HG03354 (cell line): ENCODE results near the gene CNNM3.

ENCODE experiments used
- ATAC-seq: cut with Tn5 transposase; IDR thresholded peaks from one replicate; pipeline ENCODE4 v1.9.1; 2021; ENCODE audit warnings: mild to moderate bottlenecking; ENCODE audit not compliant: unreplicated experiment, poor library complexity, severe bottlenecking

CNNM3 gene

DNA sequence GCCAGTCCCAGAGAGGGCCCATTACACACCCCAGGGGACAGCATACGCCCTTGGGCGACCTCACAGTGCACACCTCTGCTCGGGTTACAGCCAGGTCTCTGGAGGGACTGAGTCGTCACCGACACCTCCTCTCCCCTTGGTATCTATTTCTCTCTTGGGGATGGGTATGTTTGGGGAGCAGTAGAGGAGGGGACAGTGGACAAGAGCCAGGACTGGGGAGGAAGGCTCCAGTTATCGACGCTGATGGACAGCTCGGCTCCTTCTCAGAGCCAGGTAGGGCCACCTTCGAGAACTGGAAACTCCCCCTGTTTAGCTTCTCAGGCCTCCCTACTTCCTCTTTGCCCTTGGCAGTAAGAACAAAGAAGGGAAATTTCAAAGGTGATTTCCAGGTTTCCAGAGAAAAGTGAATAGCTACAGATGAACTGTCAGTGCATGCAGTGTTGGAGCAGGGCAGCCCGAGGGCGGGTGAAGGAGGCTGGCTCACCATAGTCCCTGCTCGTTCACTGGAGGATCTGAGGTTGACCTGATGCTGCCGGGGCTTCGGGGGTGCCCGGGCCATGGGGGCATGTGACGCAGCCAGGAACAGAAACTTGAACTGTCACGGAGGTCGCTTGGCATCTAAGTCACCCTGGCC is 58.2 kb downstream of the CNNM3 start:
- peak; percentile 52 for ATAC-seq

DNA sequence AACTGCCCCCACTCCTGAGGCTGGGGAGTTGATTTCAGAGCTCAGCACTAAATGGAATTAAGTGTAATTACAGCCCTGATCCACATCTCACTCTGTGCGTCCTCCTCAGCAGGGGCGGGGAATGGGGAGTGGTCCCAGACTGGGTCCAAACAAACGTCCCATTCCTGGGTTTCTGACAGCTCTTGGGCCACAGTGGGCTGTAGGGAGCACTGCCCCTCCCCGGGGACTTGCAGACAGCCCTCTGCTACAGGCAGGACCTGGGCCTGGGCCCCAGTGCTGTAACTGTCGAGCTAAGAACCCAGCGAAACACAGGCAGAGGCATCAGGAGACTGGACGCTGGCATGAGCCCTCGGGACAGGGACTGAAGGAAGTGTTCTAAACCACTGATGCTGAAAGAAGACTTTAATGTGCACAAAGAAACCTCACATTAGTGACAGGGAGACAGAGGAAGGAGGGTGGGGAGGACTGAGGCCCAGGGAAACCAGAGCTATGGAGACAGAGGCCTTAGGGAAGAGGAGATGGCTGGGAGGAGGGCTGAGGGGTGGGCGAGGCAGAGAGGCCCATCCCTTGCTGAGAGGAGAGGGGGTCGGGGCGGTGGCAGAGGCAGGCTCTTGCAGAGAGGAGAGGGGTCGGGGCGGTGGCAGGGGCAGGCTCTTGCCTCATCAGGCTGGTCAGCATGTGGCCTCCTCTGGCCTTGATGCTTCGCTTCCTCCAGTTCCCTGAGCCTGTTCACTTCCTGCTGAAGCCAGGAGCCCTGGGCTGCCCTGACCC is 59.6 kb downstream of the CNNM3 start:
- ATAC-seq, result no peak

DNA sequence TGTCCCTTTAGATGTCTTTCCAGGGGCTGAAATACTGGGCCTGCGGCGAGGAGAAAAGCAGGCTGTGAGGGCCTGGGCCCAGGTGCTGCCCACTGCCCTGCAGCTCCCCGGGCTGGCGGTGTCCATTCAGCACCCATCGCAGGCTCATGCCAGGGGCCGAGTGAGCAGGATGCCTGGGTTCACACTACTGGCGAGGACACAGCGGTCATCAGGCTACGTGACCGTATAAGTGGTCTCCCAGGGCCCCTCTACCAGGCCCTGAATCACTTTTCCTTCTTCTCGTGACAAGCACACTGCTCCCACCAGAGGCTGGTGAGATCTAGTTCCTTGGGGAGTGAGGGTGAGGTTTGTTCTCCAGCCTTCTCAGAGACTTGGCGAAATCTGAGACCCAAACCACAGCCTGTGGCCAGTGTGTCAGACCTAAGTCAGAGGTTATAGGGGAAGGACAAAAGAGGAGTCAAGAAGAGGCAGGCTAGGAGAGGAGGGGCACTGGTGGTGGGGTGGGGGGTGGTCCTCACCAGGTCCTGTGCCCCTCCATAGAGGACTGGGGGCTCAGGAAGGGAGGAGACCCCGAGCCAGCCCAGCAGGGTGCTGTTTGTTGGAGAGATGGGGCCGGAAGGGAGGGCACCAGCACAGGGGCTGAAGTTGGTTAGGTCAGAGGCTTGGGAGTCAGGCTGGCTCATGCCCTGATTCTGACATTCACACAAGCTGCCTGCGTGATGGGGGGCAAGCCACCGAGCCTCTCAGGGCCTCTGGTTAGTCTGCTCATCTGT is 60.4 kb downstream of the CNNM3 start:
- no peak for ATAC-seq

DNA sequence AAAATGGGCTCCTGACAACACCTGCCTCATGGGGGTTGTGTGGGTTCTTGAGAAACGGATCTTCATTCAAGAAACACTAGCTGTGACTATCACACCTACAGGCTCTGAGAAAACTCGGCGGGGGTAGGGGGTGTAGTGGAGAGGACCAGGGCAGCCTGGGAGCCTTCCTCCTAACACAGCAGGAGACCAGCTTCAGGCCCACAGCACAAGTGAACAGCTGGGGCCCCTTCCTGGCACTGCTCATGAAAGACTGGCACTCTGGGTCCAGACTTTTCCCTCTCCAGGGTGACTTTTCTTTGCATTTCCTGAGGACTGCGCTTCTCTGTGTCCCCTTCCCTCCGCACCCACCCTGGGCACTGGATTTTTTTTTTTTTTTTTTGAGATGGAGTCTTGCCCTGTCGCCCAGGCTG is 61.0 kb downstream of the CNNM3 start:
- no peak for ATAC-seq

DNA sequence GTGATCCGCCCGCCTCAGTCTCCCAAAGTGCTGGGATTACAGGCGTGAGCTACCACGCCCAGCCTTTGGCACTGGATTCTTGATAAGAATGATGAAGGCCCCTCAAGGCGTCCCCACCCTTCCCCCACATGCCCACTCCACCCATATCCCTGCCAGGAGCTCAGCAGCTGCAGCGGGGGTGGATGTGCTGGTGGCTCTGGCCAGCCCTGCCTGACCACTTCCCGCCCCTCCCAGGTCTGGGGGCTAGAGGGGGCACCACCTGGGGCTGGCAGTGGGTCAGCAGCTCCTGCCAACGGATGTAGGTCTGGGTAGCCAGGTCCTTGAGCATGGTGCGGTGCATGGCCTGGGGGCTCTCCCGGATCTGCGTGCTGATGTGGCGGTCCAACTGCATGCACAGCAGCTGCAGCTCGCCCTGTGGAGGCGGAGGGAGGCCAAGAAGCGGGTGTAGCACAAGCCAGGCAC is 61.6 kb downstream of the CNNM3 start:
- ATAC-seq, result no peak

DNA sequence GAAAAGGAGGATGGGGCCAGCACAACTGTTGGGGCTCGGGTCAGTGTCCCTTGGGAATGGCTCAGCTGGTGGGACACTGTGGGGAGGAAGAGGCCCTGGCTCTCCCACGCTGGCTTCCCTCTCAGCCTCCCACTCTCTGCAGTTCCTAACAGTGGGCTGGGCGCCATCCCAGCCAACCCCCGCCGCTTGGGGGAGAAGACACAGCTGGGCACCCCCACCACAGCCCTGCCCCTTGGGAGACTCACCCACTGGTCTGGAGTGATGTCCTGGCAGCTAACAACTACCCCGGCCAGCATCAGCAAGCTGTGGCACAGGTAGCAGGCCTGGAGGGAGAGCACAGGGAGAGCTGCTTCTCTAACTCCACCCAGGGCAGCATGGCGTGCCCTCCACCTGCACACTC is 62.1 kb downstream of the CNNM3 start:
- ATAC-seq, result no peak

DNA sequence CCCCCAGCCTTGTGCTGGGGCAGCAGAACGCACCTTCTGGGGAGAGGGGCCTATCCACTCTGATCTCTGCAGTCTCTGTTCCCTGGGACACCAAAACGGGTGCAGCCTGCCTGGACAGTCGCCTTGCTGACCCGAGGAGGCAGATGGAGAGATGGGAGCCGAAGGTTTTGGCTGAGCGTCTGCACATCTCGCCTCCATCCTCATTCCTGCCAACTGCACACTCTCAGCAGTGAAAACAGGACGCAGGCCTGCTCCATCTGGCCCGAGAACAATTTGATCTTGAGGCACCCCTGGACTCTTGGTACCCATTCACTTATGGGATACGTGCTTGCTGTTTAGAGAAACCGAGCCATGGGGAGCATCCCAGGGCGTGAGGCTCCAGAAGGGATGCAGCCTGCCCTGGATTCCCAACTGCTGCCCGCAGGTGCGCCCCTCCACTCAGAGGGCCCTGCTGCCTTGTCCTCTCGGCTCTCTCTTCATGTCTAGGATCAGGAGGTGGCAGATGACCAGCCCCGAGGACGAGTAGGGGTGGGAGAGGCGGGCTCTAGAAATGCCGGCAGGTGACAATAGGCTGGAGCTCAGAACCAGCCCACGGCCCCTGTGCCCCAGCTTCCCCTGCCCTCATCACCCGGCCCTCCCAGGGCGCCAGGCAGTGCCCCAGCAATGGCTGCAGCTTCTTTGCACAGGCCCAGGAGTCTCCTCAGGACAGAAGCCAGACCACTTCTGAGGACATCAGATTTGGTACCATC is 62.9 kb downstream of the CNNM3 start:
- ATAC-seq, result no peak

DNA sequence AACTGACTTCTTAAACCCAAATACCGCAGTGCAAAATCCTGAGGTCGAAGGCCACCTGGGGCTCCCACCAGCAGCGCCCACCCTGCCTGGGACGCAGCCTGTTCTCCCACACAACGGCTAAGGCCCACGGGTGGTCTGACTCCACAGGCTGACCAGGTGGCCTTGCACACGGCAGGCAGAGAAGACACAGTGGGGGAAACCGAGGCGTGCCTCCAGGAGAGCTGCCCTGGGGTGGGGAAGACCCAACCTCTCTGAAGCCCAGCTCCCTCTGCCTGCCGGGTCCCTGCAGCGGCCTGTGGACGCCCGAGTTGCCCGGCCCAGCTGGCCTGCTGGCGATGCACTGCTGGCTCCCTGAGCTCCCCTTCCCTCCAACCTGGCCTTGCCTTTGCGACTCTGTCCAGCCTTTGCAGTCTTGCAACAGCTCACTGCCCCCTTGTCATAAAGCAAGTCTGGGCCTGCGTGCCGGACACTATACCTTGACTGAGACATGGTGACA is 63.5 kb downstream of the CNNM3 start:
- no peak for ATAC-seq

DNA sequence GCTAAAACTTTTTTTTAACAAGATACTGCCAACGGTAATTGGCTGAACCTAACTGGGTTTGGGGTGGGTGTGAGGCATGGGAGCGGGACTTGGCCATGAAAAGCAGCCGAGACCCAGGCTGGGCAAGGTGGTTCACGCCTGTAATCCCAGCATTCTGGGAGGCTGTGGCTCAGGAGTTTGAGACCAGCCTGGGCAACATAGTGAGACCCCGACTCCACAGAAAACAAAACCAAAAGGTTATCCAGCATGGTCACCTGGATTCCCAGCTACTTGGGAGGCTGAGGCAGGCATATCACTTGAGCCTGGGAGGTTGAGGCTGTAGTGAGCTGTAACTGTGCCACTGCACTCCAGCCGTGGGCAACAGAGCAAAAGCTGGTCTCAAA is 64.8 kb downstream of the CNNM3 start:
- no peak for ATAC-seq

DNA sequence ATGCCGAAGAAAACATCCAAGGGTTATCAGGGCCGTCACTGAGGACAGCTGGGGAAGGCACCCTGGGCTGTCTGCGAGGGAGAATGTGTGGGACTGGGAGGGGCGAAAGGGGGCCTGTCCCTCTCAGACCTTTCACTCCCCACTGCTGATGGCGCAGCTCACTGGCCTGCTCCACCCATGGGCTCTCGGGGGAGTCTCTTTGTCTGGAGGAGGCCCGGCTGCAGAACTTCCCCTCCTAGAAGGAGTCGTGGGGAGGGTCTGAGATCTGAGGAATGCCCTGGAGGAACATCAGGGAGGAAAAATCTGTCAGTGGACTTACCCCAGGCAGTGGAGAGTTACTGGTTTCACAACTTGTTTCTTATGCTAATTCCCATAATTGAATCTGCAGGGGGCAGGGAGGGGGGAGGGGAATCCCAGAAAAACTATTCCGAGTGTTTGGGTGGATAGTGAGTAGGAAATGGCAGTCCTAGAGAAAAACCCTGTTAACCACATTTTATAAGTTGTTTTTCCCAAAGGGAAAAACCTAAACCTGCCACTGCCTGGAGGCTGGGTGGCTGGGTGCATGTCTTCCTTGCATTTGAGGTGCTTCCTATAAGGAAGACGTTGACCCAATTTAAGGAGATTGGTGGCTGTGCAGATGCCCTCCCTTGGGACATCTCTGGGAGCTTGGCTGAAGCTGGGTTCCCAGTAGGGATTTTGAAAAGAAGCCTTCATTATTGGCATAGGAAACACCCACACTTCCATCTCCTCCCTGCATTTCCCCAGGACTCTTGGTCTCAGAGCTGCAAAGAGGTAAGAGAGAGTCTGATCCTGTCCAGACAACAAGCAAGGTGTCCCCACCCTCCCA is 65.5 kb downstream of the CNNM3 start:
- ATAC-seq, result no peak

DNA sequence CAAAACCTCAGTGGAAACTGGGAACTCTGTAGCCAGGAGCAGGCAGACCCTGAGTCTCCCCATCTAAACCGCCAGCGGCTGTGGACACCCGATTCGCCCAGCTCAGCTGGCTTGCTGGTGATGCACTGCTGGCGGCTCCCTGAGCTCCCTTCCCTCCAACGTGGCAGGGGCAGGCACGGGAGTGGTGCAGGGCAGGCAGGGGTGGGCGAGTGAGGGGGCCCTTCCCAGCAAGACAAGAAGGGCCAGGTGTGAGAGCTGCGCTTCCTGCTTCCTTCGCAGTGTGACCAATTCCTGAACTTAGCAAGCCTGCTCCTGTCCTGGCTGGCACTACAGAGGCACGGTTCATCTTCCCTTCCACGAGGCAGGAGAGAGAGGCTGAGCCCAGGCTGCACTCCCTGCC is 66.2 kb downstream of the CNNM3 start:
- ATAC-seq, result no peak

DNA sequence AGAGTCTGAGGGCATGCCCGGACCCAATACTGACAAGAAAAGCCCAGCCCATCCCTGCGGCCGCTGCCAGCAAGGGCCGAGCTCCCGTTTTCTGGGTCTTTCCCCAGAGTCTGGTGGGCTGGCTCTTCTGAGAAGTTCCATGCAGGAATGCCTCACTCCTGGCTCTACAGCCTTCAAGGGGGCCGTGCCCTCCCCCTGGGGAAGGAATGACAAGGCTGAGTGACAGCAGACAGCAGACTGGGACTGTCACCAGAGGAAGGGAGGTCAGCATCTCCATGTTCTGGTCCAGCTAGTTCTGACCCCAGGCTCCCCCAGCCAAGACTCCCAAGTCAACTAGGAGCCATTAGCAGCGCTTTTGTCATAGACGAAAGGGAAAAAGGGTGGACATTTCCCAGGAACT is 66.8 kb downstream of the CNNM3 start:
- ATAC-seq, result no peak

DNA sequence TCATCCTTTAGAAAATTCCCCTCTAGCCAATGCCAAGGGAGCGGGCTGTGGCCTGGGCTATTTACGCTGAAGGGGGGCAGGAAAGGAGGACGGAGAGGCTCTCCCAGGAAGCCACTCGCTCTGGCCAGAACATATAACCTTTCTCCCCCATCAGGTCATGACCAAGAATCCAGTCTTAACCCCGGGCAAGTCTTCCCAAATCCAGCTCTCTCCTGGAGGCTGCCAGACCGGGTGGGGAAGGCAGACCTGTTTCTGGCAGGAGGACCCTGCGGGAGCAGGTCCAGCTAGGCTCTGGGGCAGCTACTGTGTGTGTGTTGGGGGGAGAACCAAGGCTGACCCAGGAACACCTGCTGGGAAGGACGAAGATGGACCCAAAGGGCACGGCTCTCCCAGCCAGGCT is 67.2 kb downstream of the CNNM3 start:
- no peak for ATAC-seq
